ENCODE results near the gene GGT1.
A peak's percentile ranks its signal among the peaks of the same experiment; 100 is the strongest.
"Not testable (repeated sequence)": the region's sequence is repeated elsewhere in the genome, so short reads cannot be mapped to it uniquely, and the experiment has no call there.

The GGT1 gene

GRCh38 chr22:24584166-24584790, 18.7 kb upstream of the GGT1 start:
- no peak for DNase-seq (ENCODE audit: low spot score)

GRCh38 chr22:24584871-24585411, 18.1 kb upstream of the GGT1 start:
- no peak for DNase-seq (ENCODE audit: low spot score)

GRCh38 chr22:24585461-24585860, 17.5 kb upstream of the GGT1 start:
- DNase-seq (ENCODE audit: low spot score) = no peak

- no peak for DNase-seq (ENCODE audit: low spot score)
Observed at GRCh38 chr22:24585927-24586546, 17.0 kb upstream of the GGT1 start.

GRCh38 chr22:24587251-24587650, 15.7 kb upstream of the GGT1 start:
- DNase-seq (ENCODE audit: low spot score) = no peak

GRCh38 chr22:24587948-24588347, 15.0 kb upstream of the GGT1 start:
- no peak for DNase-seq (ENCODE audit: low spot score)

GRCh38 chr22:24588381-24588756, 14.6 kb upstream of the GGT1 start:
- DNase-seq (ENCODE audit: low spot score) = peak; percentile 90

- DNase-seq (ENCODE audit: low spot score) = no peak
Observed at GRCh38 chr22:24588757-24589481, 14.1 kb upstream of the GGT1 start.

- DNase-seq (ENCODE audit: low spot score) = no peak
Observed at GRCh38 chr22:24589518-24590030, 13.4 kb upstream of the GGT1 start.

GRCh38 chr22:24590596-24591173, 12.3 kb upstream of the GGT1 start:
- no peak for DNase-seq (ENCODE audit: low spot score)

GRCh38 chr22:24591286-24591830, 11.6 kb upstream of the GGT1 start:
- DNase-seq (ENCODE audit: low spot score) = no peak

- no peak for DNase-seq (ENCODE audit: low spot score)
Observed at GRCh38 chr22:24592058-24592850, 10.7 kb upstream of the GGT1 start.

- DNase-seq (ENCODE audit: low spot score) = peak; percentile 71
Observed at GRCh38 chr22:24592851-24593558, 10.0 kb upstream of the GGT1 start, which contains the start of gene LRRC75B. Gene LRRC75B, minus strand, starts transcription at chr22:24593073. Its CDS starts 34 bp downstream, at chr22:24593039.

GRCh38 chr22:24593559-24593835, 9.5 kb upstream of the GGT1 start:
- DNase-seq (ENCODE audit: low spot score) = not testable (repeated sequence)

- no peak for DNase-seq (ENCODE audit: low spot score)
Observed at GRCh38 chr22:24593836-24594568, 9.0 kb upstream of the GGT1 start.

- DNase-seq (ENCODE audit: low spot score) = no peak
Observed at GRCh38 chr22:24594569-24595120, 8.3 kb upstream of the GGT1 start.

- no peak for DNase-seq (ENCODE audit: low spot score)
Observed at GRCh38 chr22:24595228-24595627, 7.8 kb upstream of the GGT1 start.

GRCh38 chr22:24595863-24596262, 7.1 kb upstream of the GGT1 start:
- DNase-seq (ENCODE audit: low spot score) = no peak

GRCh38 chr22:24597076-24597475, 5.9 kb upstream of the GGT1 start:
- DNase-seq (ENCODE audit: low spot score) = not testable (repeated sequence)

- DNase-seq (ENCODE audit: low spot score) = no peak
Observed at GRCh38 chr22:24599514-24599913, 3.5 kb upstream of the GGT1 start.
